ENCODE data around the gene CACNG4.
"Not testable (repeated sequence)": the region's sequence is repeated elsewhere in the genome, so short reads cannot be mapped to it uniquely, and the experiment has no call there.

The CACNG4 gene

GRCh38 chr17:66965801-66966262, 1.3 kb downstream of the CACNG4 start:
- DNase-seq: no peak

GRCh38 chr17:66966298-66966697, 1.8 kb downstream of the CACNG4 start:
- no peak for DNase-seq

- DNase-seq: no peak
Measured at GRCh38 chr17:66966704-66967418, 2.4 kb downstream of the CACNG4 start.

GRCh38 chr17:66967837-66968543, 3.5 kb downstream of the CACNG4 start:
- no peak for DNase-seq

GRCh38 chr17:66968916-66969315, 4.4 kb downstream of the CACNG4 start:
- DNase-seq: no peak

- no peak for DNase-seq
Measured at GRCh38 chr17:66970140-66970539, 5.6 kb downstream of the CACNG4 start.

GRCh38 chr17:66970797-66971196, 6.3 kb downstream of the CACNG4 start:
- DNase-seq: no peak

- DNase-seq: no peak
Measured at GRCh38 chr17:66971264-66971663, 6.8 kb downstream of the CACNG4 start.

GRCh38 chr17:66971730-66972441, 7.4 kb downstream of the CACNG4 start:
- DNase-seq: no peak

- DNase-seq: not testable (repeated sequence)
Measured at GRCh38 chr17:66972442-66972830, 7.9 kb downstream of the CACNG4 start.

- no peak for DNase-seq
Measured at GRCh38 chr17:66975188-66975587, 10.7 kb downstream of the CACNG4 start.

- peak in 1 of 2 experiments; percentile 17 for DNase-seq
Measured at GRCh38 chr17:66975614-66976378, 11.3 kb downstream of the CACNG4 start.

GRCh38 chr17:66976379-66976663, 11.8 kb downstream of the CACNG4 start:
- no peak for DNase-seq

GRCh38 chr17:66976781-66977201, 12.3 kb downstream of the CACNG4 start:
- DNase-seq: no peak

- no peak for DNase-seq
Measured at GRCh38 chr17:66978514-66979061, 14.1 kb downstream of the CACNG4 start.

- DNase-seq: no peak
Measured at GRCh38 chr17:66980896-66981295, 16.4 kb downstream of the CACNG4 start.

GRCh38 chr17:66981983-66982508, 17.5 kb downstream of the CACNG4 start:
- no peak for DNase-seq

GRCh38 chr17:66983414-66984021, 19.0 kb downstream of the CACNG4 start:
- DNase-seq: no peak

- DNase-seq: no peak
Measured at GRCh38 chr17:66984730-66985129, 20.2 kb downstream of the CACNG4 start.

- no peak for DNase-seq
Measured at GRCh38 chr17:66985338-66986237, 21.1 kb downstream of the CACNG4 start.

- DNase-seq: no peak
Measured at GRCh38 chr17:66986659-66987058, 22.2 kb downstream of the CACNG4 start.

Data from SHP77 (cell line).